Measurements from ENCODE around the gene DSTN. TPM values are rescaled to one million over a fixed set of nuclear protein-coding genes. Genes with fewer than 3 reads are reported as not detected.
A peak's percentile ranks its signal among the peaks of the same experiment; 100 is the strongest.

DSTN gene
- total RNA-seq, 1 experiment from 2014 or later: 202 TPM

DNA sequence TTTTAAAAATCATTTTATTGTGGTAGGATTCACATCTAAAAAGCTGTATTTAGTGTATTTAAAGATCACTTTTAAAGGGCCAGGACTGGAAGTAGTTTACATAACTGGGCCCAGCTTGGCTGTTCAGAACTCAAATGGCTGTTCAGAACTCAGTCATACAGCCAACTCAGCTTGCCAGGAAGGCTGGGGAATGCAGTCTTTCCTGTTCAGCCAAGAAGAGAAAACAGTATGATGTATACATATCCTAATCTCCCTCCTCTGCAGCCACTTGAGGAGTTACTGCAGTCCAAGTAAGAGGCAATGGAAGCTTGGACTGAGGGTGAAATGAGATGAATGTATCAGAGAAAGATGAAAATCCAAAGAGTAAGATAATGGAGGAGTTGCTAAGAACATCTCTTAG is 24.6 kb downstream of the DSTN start:
- ATAC-seq: peak; percentile 59
- no peak for TF ChIP-seq CTCF (IDR thresholded peaks at IDR 0.05 in 2 of 3, conservative IDR thresholded peaks at IDR 0.05 in 1 of 3; ENCODE audit: borderline replicate concordance in 1 of 3, insufficient read depth in 1 of 3, low read depth in 2 of 3, low read length in 2 of 3)
- no peak for TF ChIP-seq POLR2AphosphoS5 (IDR thresholded peaks at IDR 0.05; ENCODE audit: low read depth, low read length)
- no peak for TF ChIP-seq JUND (IDR thresholded peaks at IDR 0.05)
- no peak for TF ChIP-seq POLR2A (IDR thresholded peaks at IDR 0.05; ENCODE audit: borderline replicate concordance, extremely low read depth, insufficient read depth, insufficient read length)
- no peak for TF ChIP-seq RAD21 (IDR thresholded peaks at IDR 0.05; ENCODE audit: low read depth)
- TF ChIP-seq SP1 (IDR thresholded peaks at IDR 0.05; ENCODE audit: low read depth): peak; percentile 57
- TF ChIP-seq ZFX (IDR thresholded peaks at IDR 0.05): no peak
- TF ChIP-seq SIN3A (IDR thresholded peaks at IDR 0.05; ENCODE audit: low read depth): no peak
- H3K4me3 ChIP-seq (replicated peaks in 1 of 2; ENCODE audit: low read depth in 1 of 2, low read length in 2 of 2): no peak overlapping the region
- no peaks in the 10 kb centered on the region for H3K9me2 ChIP-seq (ENCODE audit: insufficient read depth)
- H3K4me1 ChIP-seq (ENCODE audit: control insufficient read depth in 1 of 2, insufficient read depth in 2 of 2, low read length in 2 of 2): peaks cover 4 to 25% of the 10 kb centered on the region in 2 experiments; a peak in 3 of 4 replicates
- H3K9ac ChIP-seq (ENCODE audit: low read length): no peak overlapping the region
- ChIA-PET CTCF (interaction anchor here (1.5 kb wide), 1 partner anchor 791 kb away, joined by 3 read pairs; no protein-coding TSS in a partner anchor), POLR2A (interaction anchor here (0.8 to 1.9 kb wide), 3 partner anchors 10 to 25 kb away, joined by 3 to 9 read pairs (median 4); partner anchors contain the start of gene DSTN), RAD21 (ENCODE audit: low non-redundant PET in 1 of 2, low total read pairs in 2 of 2, uncharacterized antibody in 2 of 2, unreplicated experiment in 2 of 2) (no interaction called here)
- no peaks in the 10 kb centered on the region for H3K9me3 ChIP-seq (ENCODE audit: control insufficient read depth in 1 of 2, insufficient read depth in 1 of 2, low read depth in 1 of 2, low read length in 2 of 2)
- no TSS peak for BruUV-seq (replicated peaks)
- DNase-seq (ENCODE audit: low read depth, low spot score): no peak
- H3K27ac ChIP-seq (ENCODE audit: low read depth, low read length): no peak overlapping the region
- H4K20me1 ChIP-seq (ENCODE audit: insufficient read depth): peaks cover 18% of the 10 kb centered on the region; the same call in 1 of the 2 replicates
- 0 out of 4 replicates have a peak, but pooled peaks cover 0 to 14% of the 10 kb centered on the region in 2 experiments for H3K36me3 ChIP-seq (ENCODE audit: control insufficient read depth in 1 of 2, insufficient read depth in 2 of 2, low read length in 2 of 2)
- intact Hi-C loops (cut with micrococcal nuclease): no loop called here
- no peak overlapping the region for H2AFZ ChIP-seq (ENCODE audit: low read depth, low read length, poor library complexity, severe bottlenecking)
- no peaks in the 10 kb centered on the region for H3K27me3 ChIP-seq (ENCODE audit: insufficient read depth, low read length)
- H3K79me2 ChIP-seq (ENCODE audit: insufficient read depth, low read length): peaks cover 99% of the 10 kb centered on the region
- peak overlapping the region; percentile 1; the same call in 1 of the 2 replicates for H3K4me2 ChIP-seq (ENCODE audit: low read length)

GRCh38 chr20:17595856-17596255 is 26.0 kb downstream of the DSTN start:
- POLR2A ChIA-PET: no interaction called here
- Histone ChIP-seq H3K79me2 (ENCODE audit: insufficient read depth, low read length) (peaks cover 99% of the 10 kb centered on the region), H3K9me3 (ENCODE audit: control insufficient read depth in 1 of 2, insufficient read depth in 1 of 2, low read depth in 1 of 2, low read length in 2 of 2) (no peaks in the 10 kb centered on the region), H3K4me3 (replicated peaks in 1 of 2; ENCODE audit: low read depth in 1 of 2, low read length in 2 of 2) (no peak overlapping the region), H3K27ac (ENCODE audit: low read depth, low read length) (no peak overlapping the region), H3K9me2 (ENCODE audit: insufficient read depth) (no peaks in the 10 kb centered on the region), H4K20me1 (ENCODE audit: insufficient read depth) (peaks cover 18% of the 10 kb centered on the region; the same call in 1 of the 2 replicates), H3K27me3 (ENCODE audit: insufficient read depth, low read length) (no peaks in the 10 kb centered on the region), H3K9ac (ENCODE audit: low read length) (no peak overlapping the region), H3K4me1 (ENCODE audit: control insufficient read depth in 1 of 2, insufficient read depth in 2 of 2, low read length in 2 of 2) (peaks cover 4 to 25% of the 10 kb centered on the region in 2 experiments; a peak in 3 of 4 replicates), H3K36me3 (ENCODE audit: control insufficient read depth in 1 of 2, insufficient read depth in 2 of 2, low read length in 2 of 2) (0 out of 4 replicates have a peak, but pooled peaks cover 1 to 14% of the 10 kb centered on the region in 2 experiments), H2AFZ (ENCODE audit: low read depth, low read length, poor library complexity, severe bottlenecking) (no peak overlapping the region), H3K4me2 (ENCODE audit: low read length) (no peak overlapping the region)
- ATAC-seq: no peak
- RAD21 ChIA-PET (ENCODE audit: low non-redundant PET in 1 of 2, low total read pairs in 2 of 2, uncharacterized antibody in 2 of 2, unreplicated experiment in 2 of 2): no interaction called here
- BruUV-seq (replicated peaks): no TSS peak
- intact Hi-C loops (cut with micrococcal nuclease): no loop called here
- no peak for DNase-seq (ENCODE audit: low read depth, low spot score)
- CTCF ChIA-PET: no interaction called here
- TF ChIP-seq POLR2AphosphoS5 (IDR thresholded peaks at IDR 0.05; ENCODE audit: low read depth, low read length): no peak
